ENCODE results near the gene TSKU.

The TSKU gene

DNA sequence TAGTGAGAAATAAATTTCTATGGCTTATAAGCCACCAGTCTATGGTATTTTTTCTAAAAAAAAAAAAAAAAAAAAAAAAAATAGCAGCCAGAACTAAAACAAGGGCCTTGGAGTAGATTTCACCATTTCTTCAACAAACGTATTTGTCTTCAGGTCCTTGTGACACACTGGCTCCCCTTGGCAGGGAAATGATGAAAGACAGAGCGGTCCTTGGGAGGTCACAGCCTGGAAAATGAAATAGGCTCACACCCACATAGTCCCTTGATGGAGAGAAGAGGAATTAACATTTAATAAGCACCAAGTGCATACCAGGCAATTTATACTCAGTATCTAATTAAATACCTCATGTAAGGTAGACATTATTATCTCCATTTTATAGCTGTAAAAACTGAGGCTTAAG is 51.9 kb downstream of the TSKU start:
- Histone ChIP-seq H3K4me3 (ENCODE audit: low read depth, low read length) (no peak overlapping the region), H3K9ac (ENCODE audit: low read length) (no peak overlapping the region), H3K4me1 (ENCODE audit: control insufficient read depth, insufficient read depth, low read length) (peaks cover 10% of the 10 kb centered on the region; the same call in 1 of the 2 replicates), H3K27me3 (ENCODE audit: control insufficient read depth, insufficient read depth, low read length) (no peaks in the 10 kb centered on the region), H3K9me3 (ENCODE audit: control insufficient read depth, insufficient read depth, low read depth, low read length) (no peaks in the 10 kb centered on the region), H3K36me3 (ENCODE audit: control insufficient read depth, insufficient read depth, low read length) (no peaks in the 10 kb centered on the region), H3K27ac (ENCODE audit: low read depth, low read length) (no peak overlapping the region)

DNA sequence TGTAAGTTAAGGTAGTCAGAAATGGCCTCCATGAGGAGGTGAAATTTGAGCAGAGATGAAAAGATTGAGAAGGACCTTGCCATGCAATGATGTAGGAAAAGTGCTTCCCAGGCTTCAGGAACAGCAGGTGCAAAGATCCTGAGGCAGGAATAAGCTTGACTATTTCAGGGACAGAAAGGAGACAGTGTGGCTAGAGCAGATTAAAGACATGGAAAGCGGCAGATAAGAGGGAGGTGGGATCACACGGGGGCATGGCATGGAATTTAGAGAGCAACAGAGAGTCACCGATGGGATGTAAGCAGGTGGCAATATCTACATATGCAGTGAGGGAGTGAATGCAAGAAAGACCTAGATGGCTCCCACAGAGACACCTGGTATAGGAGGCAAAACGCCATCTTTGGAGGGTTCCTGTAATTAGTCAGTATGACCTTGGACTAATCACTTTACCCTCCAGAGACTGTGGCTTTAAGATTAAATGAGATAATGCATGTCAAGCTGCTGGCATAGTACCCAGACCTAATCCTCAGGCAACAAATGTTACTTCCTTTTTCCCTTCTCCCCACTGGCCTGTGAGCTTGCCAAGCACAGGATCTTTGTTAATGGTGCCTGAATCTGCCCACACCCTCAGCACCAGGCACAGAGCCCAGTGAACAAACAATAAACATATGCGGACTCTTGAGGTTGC is 52.9 kb downstream of the TSKU start:
- no peaks in the 10 kb centered on the region for H3K9me3 ChIP-seq (ENCODE audit: control insufficient read depth, insufficient read depth, low read depth, low read length)
- no peak overlapping the region for H3K9ac ChIP-seq (ENCODE audit: low read length)
- no peaks in the 10 kb centered on the region for H3K27me3 ChIP-seq (ENCODE audit: control insufficient read depth, insufficient read depth, low read length)
- H3K36me3 ChIP-seq (ENCODE audit: control insufficient read depth, insufficient read depth, low read length): no peaks in the 10 kb centered on the region
- H3K4me1 ChIP-seq (ENCODE audit: control insufficient read depth, insufficient read depth, low read length): peaks cover 10% of the 10 kb centered on the region; the same call in 1 of the 2 replicates
- H3K27ac ChIP-seq (ENCODE audit: low read depth, low read length): no peak overlapping the region
- no peak overlapping the region for H3K4me3 ChIP-seq (ENCODE audit: low read depth, low read length)

DNA sequence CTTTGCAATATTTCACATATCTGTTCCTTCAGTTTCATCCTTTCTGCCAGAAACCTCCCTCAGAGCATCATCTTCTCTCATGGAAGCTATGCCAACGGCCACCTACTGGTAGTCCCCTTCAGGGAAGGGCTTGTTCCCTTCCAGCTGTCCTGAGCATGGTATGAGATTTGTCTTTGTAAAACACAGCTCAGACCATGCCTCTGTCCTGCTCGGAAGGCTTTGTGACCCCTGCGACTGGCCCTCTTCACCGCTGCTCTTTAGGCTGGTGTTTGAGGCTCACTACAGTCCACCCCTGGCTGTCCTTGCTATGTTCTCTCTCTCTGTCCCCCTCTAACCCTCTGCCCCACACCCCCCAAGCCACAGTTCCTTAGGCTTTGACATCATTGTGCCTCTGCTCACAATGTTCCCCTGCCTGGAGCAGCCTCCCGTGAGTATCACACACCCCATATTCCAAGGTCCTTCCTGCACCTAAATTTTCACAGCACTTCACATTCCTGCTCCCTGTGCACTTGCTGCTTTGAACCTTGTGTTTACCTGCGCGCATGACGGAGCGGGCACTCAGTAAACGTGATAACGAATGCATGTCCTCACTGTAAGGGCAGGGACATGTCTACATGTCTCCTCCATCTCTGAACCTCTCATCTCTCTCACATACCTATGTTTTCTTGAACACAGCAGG is 53.6 kb downstream of the TSKU start:
- no peaks in the 10 kb centered on the region for H3K27me3 ChIP-seq (ENCODE audit: control insufficient read depth, insufficient read depth, low read length)
- no peaks in the 10 kb centered on the region for H3K9me3 ChIP-seq (ENCODE audit: control insufficient read depth, insufficient read depth, low read depth, low read length)
- H3K36me3 ChIP-seq (ENCODE audit: control insufficient read depth, insufficient read depth, low read length): no peaks in the 10 kb centered on the region
- peaks cover 10% of the 10 kb centered on the region; the same call in 1 of the 2 replicates for H3K4me1 ChIP-seq (ENCODE audit: control insufficient read depth, insufficient read depth, low read length)
- no peak overlapping the region for H3K9ac ChIP-seq (ENCODE audit: low read length)
- no peak overlapping the region for H3K4me3 ChIP-seq (ENCODE audit: low read depth, low read length)
- H3K27ac ChIP-seq (ENCODE audit: low read depth, low read length): no peak overlapping the region

DNA sequence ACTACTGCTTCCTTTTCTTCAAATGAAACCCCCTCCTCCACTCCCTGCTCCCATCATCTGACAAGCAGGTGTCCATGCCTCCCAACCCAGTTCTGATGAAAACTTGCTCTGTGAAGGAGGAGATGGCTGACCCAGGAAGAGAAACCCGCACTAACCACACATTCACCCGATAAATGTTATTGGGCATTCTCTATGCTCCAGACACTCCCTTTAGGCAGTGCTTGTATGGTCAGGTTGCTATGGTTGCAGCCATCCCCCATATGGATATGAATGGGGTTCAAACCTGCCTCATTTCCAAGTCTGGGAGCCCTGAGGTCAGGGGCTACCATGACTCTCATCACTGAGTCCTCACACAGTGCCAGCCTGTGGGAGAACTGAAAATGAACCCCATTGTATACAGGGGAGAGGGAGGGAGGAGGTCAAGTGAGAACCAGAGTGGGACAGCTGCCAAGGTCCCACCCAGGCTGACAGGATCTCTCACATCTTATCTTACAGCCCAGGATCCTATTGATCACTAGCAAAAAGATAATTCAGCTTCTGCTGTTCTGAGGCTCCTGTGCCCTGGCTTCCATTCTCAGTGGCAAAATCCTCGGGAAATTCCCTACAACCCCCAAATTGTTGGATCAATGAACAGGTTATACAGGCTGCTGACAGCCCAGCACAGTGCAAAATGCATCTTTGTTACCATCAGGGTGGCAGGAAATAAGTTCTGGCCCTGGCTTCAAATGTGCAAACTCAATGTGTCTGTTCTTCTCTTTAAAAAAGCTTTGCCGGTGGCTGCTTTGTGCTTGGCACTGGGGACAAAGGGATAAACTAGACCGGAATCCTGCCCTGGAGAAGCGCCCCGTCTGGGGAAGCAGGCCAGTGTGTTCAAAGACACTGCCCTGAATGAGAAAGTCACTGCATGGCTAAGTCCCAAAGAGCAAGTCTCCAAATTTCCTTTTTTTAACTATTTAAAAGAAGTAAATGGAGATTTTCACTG is 54.8 kb downstream of the TSKU start:
- no peaks in the 10 kb centered on the region for H3K27me3 ChIP-seq (ENCODE audit: control insufficient read depth, insufficient read depth, low read length)

DNA sequence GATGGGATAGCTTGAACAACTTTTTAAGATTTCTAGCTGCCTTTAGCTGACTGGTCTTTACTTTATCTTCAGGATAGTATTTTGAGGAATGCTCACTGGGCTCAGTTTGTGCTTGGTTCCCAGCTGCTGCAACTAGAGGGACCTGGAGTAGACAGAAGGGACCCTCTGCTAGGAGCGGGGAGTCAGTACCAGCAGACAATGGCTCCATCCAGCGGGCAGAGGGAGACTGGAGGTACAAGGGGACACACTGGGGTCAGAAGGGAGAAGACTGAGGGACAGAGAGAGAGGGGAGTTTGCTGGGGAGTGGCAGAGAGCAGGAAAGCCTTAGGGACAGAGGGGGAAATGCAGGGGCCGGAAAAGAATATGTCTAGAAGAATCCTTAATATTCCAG is 55.5 kb downstream of the TSKU start:
- H3K9me3 ChIP-seq (ENCODE audit: control insufficient read depth, insufficient read depth, low read depth, low read length): no peaks in the 10 kb centered on the region
- H3K36me3 ChIP-seq (ENCODE audit: control insufficient read depth, insufficient read depth, low read length): no peaks in the 10 kb centered on the region
- peaks cover 10% of the 10 kb centered on the region; the same call in 1 of the 2 replicates for H3K4me1 ChIP-seq (ENCODE audit: control insufficient read depth, insufficient read depth, low read length)
- H3K27me3 ChIP-seq (ENCODE audit: control insufficient read depth, insufficient read depth, low read length): no peaks in the 10 kb centered on the region
- H3K27ac ChIP-seq (ENCODE audit: low read depth, low read length): no peak overlapping the region
- no peak overlapping the region for H3K4me3 ChIP-seq (ENCODE audit: low read depth, low read length)
- no peak overlapping the region for H3K9ac ChIP-seq (ENCODE audit: low read length)

More for the DNA sequence above, 54.8 kb downstream of the TSKU start:
- Histone ChIP-seq H3K4me3 (ENCODE audit: low read depth, low read length) (no peak overlapping the region), H3K27ac (ENCODE audit: low read depth, low read length) (no peak overlapping the region), H3K9ac (ENCODE audit: low read length) (no peak overlapping the region), H3K4me1 (ENCODE audit: control insufficient read depth, insufficient read depth, low read length) (peaks cover 10% of the 10 kb centered on the region; the same call in 1 of the 2 replicates), H3K9me3 (ENCODE audit: control insufficient read depth, insufficient read depth, low read depth, low read length) (no peaks in the 10 kb centered on the region), H3K36me3 (ENCODE audit: control insufficient read depth, insufficient read depth, low read length) (no peaks in the 10 kb centered on the region)

DNA sequence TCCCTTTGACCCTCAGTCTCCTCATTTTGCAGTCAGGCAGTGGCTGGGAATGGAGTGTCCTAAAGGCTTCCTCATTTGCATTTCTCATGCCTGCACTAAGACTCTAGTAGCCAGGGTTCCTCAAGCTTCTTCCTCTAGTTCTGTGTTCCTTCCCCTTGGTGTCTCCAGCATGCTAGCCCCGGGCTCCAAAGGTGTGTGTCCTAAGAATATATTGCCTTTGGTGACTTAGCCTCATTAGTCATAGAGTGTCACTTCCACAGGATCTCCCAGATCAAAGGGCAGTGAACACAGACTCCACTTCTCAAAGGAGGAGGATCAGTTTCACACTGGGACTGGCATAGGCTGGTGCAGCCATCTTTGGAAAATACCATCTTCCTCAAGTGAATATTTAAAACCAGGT is 56.2 kb downstream of the TSKU start:
- Histone ChIP-seq H3K27ac (ENCODE audit: low read depth, low read length) (no peak overlapping the region), H3K4me1 (ENCODE audit: control insufficient read depth, insufficient read depth, low read length) (peaks cover 10% of the 10 kb centered on the region; the same call in 1 of the 2 replicates), H3K9me3 (ENCODE audit: control insufficient read depth, insufficient read depth, low read depth, low read length) (no peaks in the 10 kb centered on the region), H3K9ac (ENCODE audit: low read length) (no peak overlapping the region), H3K27me3 (ENCODE audit: control insufficient read depth, insufficient read depth, low read length) (no peaks in the 10 kb centered on the region), H3K36me3 (ENCODE audit: control insufficient read depth, insufficient read depth, low read length) (no peaks in the 10 kb centered on the region), H3K4me3 (ENCODE audit: low read depth, low read length) (no peak overlapping the region)

DNA sequence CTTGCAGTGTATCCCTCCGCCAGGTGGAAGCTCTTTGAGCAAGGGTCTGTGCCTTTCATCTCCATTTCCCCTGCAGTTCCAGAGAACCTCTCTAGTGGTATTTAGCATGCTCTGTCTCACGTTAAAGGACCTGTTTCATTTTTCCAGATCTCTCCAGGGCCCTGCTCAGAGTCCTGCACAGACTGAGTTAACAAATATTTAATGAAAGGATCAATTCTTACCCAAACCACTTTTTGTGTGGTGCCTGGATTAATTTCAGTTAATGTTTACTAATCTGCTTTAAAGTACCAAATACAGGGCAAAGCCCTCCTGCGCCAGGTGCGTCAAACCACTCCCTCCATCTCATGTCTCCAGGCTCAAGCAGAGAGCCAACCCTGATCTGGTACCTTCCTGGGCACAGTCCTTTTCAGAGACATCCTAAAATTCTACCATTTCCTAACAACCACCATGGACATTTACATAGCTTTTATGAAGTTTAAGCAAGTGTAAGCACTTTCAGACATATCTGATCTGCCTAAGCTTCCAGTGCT is 58.8 kb downstream of the TSKU start:
- no peak overlapping the region for H3K4me3 ChIP-seq (ENCODE audit: low read depth, low read length)
- H3K9me3 ChIP-seq (ENCODE audit: control insufficient read depth, insufficient read depth, low read depth, low read length): no peaks in the 10 kb centered on the region

DNA sequence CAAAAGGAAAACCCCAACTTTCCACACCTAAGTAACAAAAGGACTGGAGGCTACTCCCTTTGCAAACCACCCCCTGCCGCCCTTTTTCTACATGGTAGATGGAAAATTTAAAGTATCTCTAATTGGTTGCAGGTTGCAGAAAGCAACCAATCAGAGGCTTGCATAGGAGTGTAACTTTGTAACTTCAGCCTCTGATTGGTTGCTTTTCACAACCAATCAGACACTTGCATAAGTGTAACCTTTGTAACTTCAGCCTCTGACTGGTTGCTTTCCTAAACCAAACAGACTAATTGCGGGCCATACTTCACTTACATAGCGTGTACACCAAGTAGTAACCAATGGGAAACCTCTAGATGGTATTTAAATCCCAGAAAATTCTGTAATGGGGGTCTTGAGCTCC is 60.8 kb downstream of the TSKU start:
- Histone ChIP-seq H3K27ac (ENCODE audit: low read depth, low read length) (no peak overlapping the region), H3K9me3 (ENCODE audit: control insufficient read depth, insufficient read depth, low read depth, low read length) (no peaks in the 10 kb centered on the region), H3K27me3 (ENCODE audit: control insufficient read depth, insufficient read depth, low read length) (no peaks in the 10 kb centered on the region), H3K9ac (ENCODE audit: low read length) (no peak overlapping the region), H3K4me3 (ENCODE audit: low read depth, low read length) (no peak overlapping the region), H3K36me3 (ENCODE audit: control insufficient read depth, insufficient read depth, low read length) (no peaks in the 10 kb centered on the region), H3K4me1 (ENCODE audit: control insufficient read depth, insufficient read depth, low read length) (peaks cover 5% of the 10 kb centered on the region; the same call in 1 of the 2 replicates)

More for the DNA sequence above, 58.8 kb downstream of the TSKU start:
- Histone ChIP-seq H3K27me3 (ENCODE audit: control insufficient read depth, insufficient read depth, low read length) (no peaks in the 10 kb centered on the region), H3K27ac (ENCODE audit: low read depth, low read length) (no peak overlapping the region), H3K4me1 (ENCODE audit: control insufficient read depth, insufficient read depth, low read length) (peaks cover 10% of the 10 kb centered on the region; the same call in 1 of the 2 replicates), H3K36me3 (ENCODE audit: control insufficient read depth, insufficient read depth, low read length) (no peaks in the 10 kb centered on the region), H3K9ac (ENCODE audit: low read length) (no peak overlapping the region)

DNA sequence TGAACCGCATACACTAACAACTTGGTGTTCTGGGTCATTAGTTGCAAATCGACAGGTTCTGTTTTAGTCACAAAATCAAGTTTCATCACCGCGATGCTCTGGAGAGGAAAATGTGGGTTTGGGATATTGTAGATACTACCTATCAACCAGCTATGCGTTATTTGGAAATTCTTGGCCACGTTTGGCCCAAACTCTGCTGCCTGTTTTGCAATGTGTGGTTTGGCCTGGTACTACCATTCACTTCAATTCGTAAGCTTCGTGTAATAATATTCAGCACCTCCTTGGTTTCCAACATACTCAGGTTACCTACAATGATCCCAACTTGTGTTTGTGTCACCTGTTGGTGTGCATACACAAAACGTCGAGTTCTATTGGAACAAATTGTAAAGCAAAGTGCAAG is 61.4 kb downstream of the TSKU start:
- no peaks in the 10 kb centered on the region for H3K4me1 ChIP-seq (ENCODE audit: control insufficient read depth, insufficient read depth, low read length)
- H3K27me3 ChIP-seq (ENCODE audit: control insufficient read depth, insufficient read depth, low read length): no peaks in the 10 kb centered on the region
- no peaks in the 10 kb centered on the region for H3K9me3 ChIP-seq (ENCODE audit: control insufficient read depth, insufficient read depth, low read depth, low read length)
- no peak overlapping the region for H3K9ac ChIP-seq (ENCODE audit: low read length)
- H3K4me3 ChIP-seq (ENCODE audit: low read depth, low read length): no peak overlapping the region
- no peaks in the 10 kb centered on the region for H3K36me3 ChIP-seq (ENCODE audit: control insufficient read depth, insufficient read depth, low read length)
- H3K27ac ChIP-seq (ENCODE audit: low read depth, low read length): no peak overlapping the region

DNA sequence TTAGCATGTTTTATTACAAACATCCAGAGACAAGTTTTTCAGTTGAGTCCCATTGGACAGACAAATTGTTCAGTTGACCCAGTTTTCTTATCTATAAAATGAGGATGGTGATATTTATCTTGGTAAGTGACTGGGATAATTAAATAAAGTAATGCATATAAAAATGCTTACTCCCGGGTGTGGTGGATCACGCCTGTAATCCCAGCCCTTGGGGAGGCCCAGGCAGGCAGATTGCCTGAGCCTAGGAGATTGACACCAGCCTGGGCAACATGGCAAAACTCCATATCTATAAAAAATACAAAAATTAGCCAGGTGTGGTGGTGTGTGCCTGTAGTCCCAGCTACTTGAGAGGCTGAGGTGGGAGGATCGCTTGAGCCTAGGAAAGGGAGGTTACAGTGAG is 61.9 kb downstream of the TSKU start:
- Histone ChIP-seq H3K27me3 (ENCODE audit: control insufficient read depth, insufficient read depth, low read length) (0 out of 2 replicates have a peak, but pooled peaks cover 2% of the 10 kb centered on the region), H3K4me3 (ENCODE audit: low read depth, low read length) (no peak overlapping the region), H3K4me1 (ENCODE audit: control insufficient read depth, insufficient read depth, low read length) (no peaks in the 10 kb centered on the region), H3K9me3 (ENCODE audit: control insufficient read depth, insufficient read depth, low read depth, low read length) (no peaks in the 10 kb centered on the region), H3K36me3 (ENCODE audit: control insufficient read depth, insufficient read depth, low read length) (no peaks in the 10 kb centered on the region), H3K9ac (ENCODE audit: low read length) (no peak overlapping the region), H3K27ac (ENCODE audit: low read depth, low read length) (no peak overlapping the region)
